AG04449 (cell line): ENCODE data around the gene OR51B6.
"Not testable (repeated sequence)": the region's sequence is repeated elsewhere in the genome, so short reads cannot be mapped to it uniquely, and the experiment has no call there.

ENCODE experiments used
- CTCF ChIA-PET: fragments of 350-600 bp; formaldehyde crosslinking; extraction: SDS; loops from one replicate; lab custom pipeline; 2021; ENCODE audit warnings: antibody characterized with exemption; lab: Yijun Ruan, JAX
- POLR2A ChIA-PET: fragments of 400-600, 350-600 bp; formaldehyde crosslinking; extraction: SDS; loops from one replicate; lab custom pipeline; 2020; ENCODE audit warnings: antibody characterized with exemption, inconsistent platforms; lab: Yijun Ruan, JAX
- DNase-seq: peaks from one replicate; pipeline ENCODE4 v3.0.0-alpha.2; 2010; ENCODE audit warnings: low read depth, low spot score
- H3K4me3 ChIP-seq: 2 replicates; pipeline ENCODE4 v1.5.1; 2011; ENCODE audit warnings: low read depth, mild to moderate bottlenecking, control low read depth, low read length
- TF ChIP-seq, protein P1 (sequence below): IDR thresholded peaks from one replicate; pipeline ENCODE4 v1.5.1; 2011; ENCODE audit warnings: mild to moderate bottlenecking, moderate library complexity, low read length, control low read depth, inconsistent platforms; ENCODE audit not compliant: insufficient read depth; ENCODE audit errors: missing control alignments

OR51B6 gene

DNA sequence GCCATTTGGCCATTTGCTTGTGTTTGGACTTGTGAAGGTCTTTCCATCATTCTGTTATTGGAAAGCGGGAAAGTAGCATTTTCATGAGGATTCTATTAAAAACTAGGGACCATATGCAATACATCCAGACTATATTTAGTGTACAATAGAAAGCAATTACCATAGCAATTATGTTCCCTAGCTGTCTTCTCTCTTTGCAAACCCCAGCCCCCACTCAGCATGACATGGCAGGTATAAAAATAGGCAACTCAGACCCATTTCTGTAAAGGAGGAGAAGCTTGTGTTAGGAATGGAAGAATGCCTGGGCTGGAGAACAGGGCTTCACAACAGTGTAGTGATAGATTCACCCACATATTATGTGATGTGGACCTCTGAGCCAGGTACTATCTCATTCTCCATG is 12.4 kb downstream of the OR51B6 start:
- TF ChIP-seq, protein P1, sequence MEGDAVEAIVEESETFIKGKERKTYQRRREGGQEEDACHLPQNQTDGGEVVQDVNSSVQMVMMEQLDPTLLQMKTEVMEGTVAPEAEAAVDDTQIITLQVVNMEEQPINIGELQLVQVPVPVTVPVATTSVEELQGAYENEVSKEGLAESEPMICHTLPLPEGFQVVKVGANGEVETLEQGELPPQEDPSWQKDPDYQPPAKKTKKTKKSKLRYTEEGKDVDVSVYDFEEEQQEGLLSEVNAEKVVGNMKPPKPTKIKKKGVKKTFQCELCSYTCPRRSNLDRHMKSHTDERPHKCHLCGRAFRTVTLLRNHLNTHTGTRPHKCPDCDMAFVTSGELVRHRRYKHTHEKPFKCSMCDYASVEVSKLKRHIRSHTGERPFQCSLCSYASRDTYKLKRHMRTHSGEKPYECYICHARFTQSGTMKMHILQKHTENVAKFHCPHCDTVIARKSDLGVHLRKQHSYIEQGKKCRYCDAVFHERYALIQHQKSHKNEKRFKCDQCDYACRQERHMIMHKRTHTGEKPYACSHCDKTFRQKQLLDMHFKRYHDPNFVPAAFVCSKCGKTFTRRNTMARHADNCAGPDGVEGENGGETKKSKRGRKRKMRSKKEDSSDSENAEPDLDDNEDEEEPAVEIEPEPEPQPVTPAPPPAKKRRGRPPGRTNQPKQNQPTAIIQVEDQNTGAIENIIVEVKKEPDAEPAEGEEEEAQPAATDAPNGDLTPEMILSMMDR, result no peak
- H3K4me3 ChIP-seq, result no peak overlapping the region
- DNase-seq, result no peak
- CTCF ChIA-PET, result interaction anchor here (0.6 to 2.6 kb wide), 5 partner anchors 9 to 862 kb away, joined by 3 to 12 read pairs (median 4); no protein-coding TSS in a partner anchor
- POLR2A ChIA-PET, result interaction anchor here (0.7 to 1.3 kb wide), 3 partner anchors 18 to 83 kb away, joined by 3 to 4 read pairs (median 3); no protein-coding TSS in a partner anchor

DNA sequence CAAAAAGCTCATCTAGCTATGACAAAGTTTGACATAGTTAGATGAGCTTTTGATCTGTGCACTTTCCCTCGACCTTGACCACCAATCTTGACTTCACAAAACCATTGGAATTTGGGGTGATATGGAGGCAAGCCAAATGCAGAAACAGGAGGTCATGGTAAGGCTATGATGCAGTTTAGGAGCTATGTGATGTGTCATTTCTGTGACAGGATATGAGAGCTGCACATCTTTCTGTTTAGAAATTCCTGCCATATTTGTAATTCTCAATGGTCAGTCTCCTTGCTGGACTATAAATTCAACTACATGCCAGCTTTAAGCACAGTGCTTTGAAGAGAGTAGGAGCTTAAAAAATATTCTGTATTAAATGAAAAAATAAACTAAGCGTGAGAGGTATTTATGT is 12.9 kb downstream of the OR51B6 start:
- peak; percentile 77 for DNase-seq
- no peak overlapping the region for H3K4me3 ChIP-seq
- TF ChIP-seq, protein P1, result no peak
- CTCF ChIA-PET, result interaction anchor here (0.6 to 2.6 kb wide), 7 partner anchors 9 to 756 kb away, joined by 3 to 12 read pairs (median 4); partner anchors contain the start of gene TRIM68
- POLR2A ChIA-PET, result interaction anchor here (0.8 to 1.3 kb wide), 3 partner anchors 75 to 232 kb away, joined by 3 read pairs; partner anchors contain the start of gene TRIM6

DNA sequence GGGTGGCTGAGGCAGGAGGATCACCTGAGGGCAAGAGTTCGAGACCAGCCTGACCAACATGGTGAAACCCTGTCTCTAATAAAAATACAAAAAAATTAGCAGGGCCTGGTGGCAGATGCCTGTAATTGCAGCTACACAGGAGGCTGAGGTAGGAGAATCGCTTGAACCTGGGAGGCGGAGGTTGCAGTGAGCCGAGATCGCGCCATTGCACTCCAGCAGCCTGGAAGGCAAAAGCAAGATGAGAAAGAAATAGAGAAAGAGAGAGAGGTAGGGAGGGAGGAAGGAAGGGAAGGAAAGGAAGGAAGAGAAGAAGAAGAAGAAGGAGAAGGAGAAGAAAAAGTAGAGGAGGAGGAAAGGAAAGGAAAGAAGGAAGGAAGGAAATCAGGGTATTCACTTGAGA is 15.1 kb downstream of the OR51B6 start:
- DNase-seq, H3K4me3 ChIP-seq, CTCF ChIA-PET, POLR2A ChIA-PET: not testable (repeated sequence)

DNA sequence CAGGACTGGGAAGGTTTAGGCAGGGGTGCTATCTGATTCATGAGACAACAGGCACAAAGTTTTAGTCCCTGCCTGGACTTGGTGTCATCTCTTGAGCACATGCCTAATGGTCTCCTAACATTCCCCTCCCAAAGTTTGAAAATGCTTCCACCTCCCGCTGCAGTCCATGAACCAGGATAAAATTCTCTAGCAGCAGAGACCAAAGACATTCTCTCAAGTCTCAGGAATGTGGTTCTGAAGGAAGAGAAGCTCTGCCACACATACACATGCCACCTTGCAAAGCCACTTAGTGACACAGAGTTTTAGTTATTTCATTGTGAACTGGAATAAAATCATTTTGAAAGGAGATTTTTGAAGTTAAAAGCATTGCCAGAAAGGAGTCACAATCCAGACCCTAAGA is 15.5 kb downstream of the OR51B6 start:
- TF ChIP-seq, protein P1, result no peak
- H3K4me3 ChIP-seq, result no peak overlapping the region
- POLR2A ChIA-PET, result interaction anchor here (0.9 kb wide), 1 partner anchor 170 kb away, joined by 3 read pairs; no protein-coding TSS in a partner anchor
- DNase-seq, result no peak
- CTCF ChIA-PET, result interaction anchor here (0.6 to 1.8 kb wide), 6 partner anchors 15 to 243 kb away, joined by 3 to 10 read pairs (median 4); no protein-coding TSS in a partner anchor

DNA sequence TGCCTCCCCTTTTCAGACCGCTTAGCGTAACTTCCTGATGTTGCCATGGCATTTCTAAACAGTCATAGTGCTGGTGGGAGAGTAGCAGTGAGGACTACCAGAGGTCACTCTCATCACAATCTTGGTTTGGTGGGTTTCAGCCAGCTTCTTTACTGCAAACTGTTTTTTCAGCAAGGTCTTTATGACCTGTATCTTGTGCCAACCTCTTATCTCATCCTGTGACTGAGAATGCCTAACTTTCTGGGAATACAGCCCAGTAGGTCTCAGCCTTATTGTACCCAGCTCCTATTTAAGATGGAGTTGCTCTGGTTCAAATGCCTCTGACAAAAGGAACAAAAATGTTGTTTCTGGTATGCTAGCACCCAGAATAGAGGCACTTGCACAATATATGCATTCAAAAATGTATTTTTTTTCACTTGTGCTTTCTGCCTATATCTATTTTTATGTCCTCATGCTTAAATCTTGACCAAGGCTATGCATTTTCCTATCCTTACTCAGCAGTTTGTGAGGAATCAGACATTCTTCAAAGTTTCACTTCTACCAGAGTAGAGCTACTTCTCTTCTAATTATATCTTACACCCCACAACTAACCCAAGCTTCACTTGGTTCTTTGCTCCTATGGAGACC is 16.3 kb downstream of the OR51B6 start:
- ChIA-PET CTCF (interaction anchor here (0.6 to 1.8 kb wide), 7 partner anchors 14 to 244 kb away, joined by 3 to 10 read pairs (median 4); no protein-coding TSS in a partner anchor), POLR2A (interaction anchor here (0.7 to 1.1 kb wide), 3 partner anchors 79 to 322 kb away, joined by 3 to 8 read pairs (median 3); partner anchors contain the start of gene TRIM22)
- DNase-seq, result peak; percentile 93
- H3K4me3 ChIP-seq, result no peak overlapping the region
- TF ChIP-seq, protein P1, result no peak

DNA sequence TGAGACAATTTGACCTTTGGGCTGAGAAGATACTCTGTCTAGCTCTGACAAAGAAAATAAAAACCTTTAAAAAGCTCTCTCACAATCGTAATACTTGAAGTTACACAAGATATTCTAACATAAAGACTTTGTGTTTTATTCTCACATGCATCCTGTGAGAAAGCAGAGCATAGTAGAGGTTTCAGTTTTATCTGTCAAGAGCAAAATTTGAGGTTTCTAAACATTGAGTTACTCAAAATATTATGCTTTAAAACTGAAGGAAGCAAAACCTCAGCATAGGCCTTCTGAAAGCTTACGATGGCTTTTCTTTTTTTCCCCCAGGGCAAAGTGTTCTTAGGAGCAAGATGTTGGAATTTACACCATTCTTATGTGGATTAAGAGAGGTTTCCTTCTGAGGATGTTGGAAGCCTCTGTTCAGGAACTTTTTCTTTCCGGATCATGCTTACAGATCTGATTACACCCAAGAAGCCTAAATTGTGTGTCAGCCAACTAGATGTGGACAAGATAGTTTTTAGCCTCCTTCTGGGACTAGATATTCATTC is 17.3 kb downstream of the OR51B6 start:
- no peak for DNase-seq
- TF ChIP-seq, protein P1, result no peak
- H3K4me3 ChIP-seq, result no peak overlapping the region
- CTCF ChIA-PET, result interaction anchor here (1.0 to 1.8 kb wide), 5 partner anchors 13 to 245 kb away, joined by 4 to 10 read pairs (median 6); no protein-coding TSS in a partner anchor
- POLR2A ChIA-PET, result interaction anchor here (1.1 kb wide), 1 partner anchor 80 kb away, joined by 8 read pairs; no protein-coding TSS in a partner anchor
